Tibial artery (tissue), 4 donors: ENCODE measurements around the gene ANKRD66.
"Not testable (repeated sequence)": the region's sequence is repeated elsewhere in the genome, so short reads cannot be mapped to it uniquely, and the experiment has no call there.

ENCODE experiments used
- DNase-seq, 2 donors: peaks; one replicate each; pipeline ENCODE4 v3.0.0-alpha.2; 2019
- H3K27ac ChIP-seq, 2 donors: fragments of 200-600 bp; sonication (generic) in 1 of 2; 1 replicate in 1 of 2; 2 replicates in 1 of 2; pipeline ENCODE4 v1.5.1; 2018 to 2019; ENCODE audit warnings: mild to moderate bottlenecking in 1 of 2
- H3K27me3 ChIP-seq, 2 donors: fragments of 200-600 bp; sonication (generic) in 1 of 2; one replicate each; pipeline versions ENCODE4 v1.5.1 to v1.6.0; 2016 to 2019
- H3K36me3 ChIP-seq, 3 donors: fragments of 200-600 bp; sonication (generic) in 2 of 3; one replicate each; pipeline ENCODE4 v1.5.1; 2016 to 2019; ENCODE audit warnings: mild to moderate bottlenecking in 2 of 3
- H3K4me1 ChIP-seq, 4 donors: fragments of 200-600 bp; sonication (generic) in 2 of 4; 1 replicate in 3 of 4; 2 replicates in 1 of 4; pipeline ENCODE4 v1.5.1; 2016 to 2019
- H3K4me3 ChIP-seq, 2 donors: fragments of 200-600 bp; sonication (generic) in 1 of 2; 1 replicate in 1 of 2; 2 replicates in 1 of 2; pipeline ENCODE4 v1.5.1; 2018 to 2019; ENCODE audit warnings: mild to moderate bottlenecking in 2 of 2
- H3K9me3 ChIP-seq, 3 donors: fragments of 200-600 bp; sonication (generic) in 1 of 3; one replicate each; pipeline ENCODE4 v1.5.1; 2016 to 2019
- intact Hi-C: fragments of 100-400 bp; cut with DNase I; formaldehyde crosslinking; loops from one replicate; pipeline ENCODE4 v1.15.0; 2023; ENCODE audit warnings: low total_unique reads
- TF ChIP-seq, protein P1 (sequence below), 2 experiments: fragments of 200-600 bp in 1 of 2; fragments of 450-650 bp in 1 of 2; IDR thresholded peaks; one replicate each; pipeline ENCODE4 v1.5.1; 2017 to 2019; ENCODE audit warnings: antibody characterized with exemption in 2 of 2, mild to moderate bottlenecking in 1 of 2, moderate library complexity in 1 of 2

Gene ANKRD66

DNA sequence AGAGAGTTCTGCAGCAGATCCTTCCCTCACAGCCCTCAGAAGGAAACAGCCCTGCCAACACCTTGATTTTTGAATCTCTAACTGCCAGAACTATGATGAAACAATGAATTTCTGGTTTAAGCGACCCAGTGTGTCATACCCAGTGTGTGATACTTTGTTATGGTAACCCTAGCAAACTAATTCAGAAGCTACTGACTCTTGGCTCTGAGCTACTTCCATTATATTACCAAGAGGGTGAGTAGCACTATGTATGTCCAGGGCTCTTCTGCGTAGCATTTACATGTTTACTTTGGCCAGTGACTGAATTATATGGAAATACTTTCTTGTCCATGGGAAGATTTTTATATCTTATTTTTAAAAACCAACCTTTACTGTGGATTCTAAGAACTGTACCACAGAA, 16.7 kb downstream of the ANKRD66 start:
- Histone ChIP-seq H3K27ac (no peak overlapping the region), H3K4me3 (no peak overlapping the region), H3K9me3 (peaks cover 0 to 4% (median 0%) of the 10 kb centered on the region in 3 donors), H3K4me1 (no peaks in the 10 kb centered on the region), H3K36me3 (no peaks in the 10 kb centered on the region), H3K27me3 (no peaks in the 10 kb centered on the region)
- DNase-seq, result no peak
- TF ChIP-seq, protein P1, sequence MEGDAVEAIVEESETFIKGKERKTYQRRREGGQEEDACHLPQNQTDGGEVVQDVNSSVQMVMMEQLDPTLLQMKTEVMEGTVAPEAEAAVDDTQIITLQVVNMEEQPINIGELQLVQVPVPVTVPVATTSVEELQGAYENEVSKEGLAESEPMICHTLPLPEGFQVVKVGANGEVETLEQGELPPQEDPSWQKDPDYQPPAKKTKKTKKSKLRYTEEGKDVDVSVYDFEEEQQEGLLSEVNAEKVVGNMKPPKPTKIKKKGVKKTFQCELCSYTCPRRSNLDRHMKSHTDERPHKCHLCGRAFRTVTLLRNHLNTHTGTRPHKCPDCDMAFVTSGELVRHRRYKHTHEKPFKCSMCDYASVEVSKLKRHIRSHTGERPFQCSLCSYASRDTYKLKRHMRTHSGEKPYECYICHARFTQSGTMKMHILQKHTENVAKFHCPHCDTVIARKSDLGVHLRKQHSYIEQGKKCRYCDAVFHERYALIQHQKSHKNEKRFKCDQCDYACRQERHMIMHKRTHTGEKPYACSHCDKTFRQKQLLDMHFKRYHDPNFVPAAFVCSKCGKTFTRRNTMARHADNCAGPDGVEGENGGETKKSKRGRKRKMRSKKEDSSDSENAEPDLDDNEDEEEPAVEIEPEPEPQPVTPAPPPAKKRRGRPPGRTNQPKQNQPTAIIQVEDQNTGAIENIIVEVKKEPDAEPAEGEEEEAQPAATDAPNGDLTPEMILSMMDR (IDR thresholded peaks at IDR 0.05), result no peak
- intact Hi-C loops, result no loop called here

- H3K36me3 ChIP-seq, DNase-seq, H3K27me3 ChIP-seq, H3K4me1 ChIP-seq, H3K9me3 ChIP-seq, H3K4me3 ChIP-seq, intact Hi-C loops, H3K27ac ChIP-seq: not testable (repeated sequence)
These were observed 17.5 kb downstream of the ANKRD66 start for GRCh38 chr6:46764280-46764679.

DNA sequence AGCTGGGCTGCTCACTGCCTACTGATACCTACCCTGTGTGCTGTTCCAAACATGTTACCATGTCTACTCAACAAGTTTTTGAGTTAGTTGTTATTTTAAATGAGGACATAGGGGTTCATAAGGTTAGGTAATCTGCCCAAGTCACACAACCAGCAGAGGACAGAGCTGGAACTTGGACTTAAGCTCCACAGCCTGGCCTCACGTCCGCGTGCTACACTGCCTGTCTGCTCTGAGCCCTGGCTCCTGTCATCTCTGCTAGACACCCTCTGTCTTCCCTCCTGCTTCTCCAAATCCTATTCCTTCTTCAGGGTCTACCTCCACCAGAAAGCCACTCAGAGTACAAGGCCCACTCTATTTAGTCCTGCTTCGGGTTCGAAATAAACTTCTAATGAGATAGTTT, 18.2 kb downstream of the ANKRD66 start:
- intact Hi-C loops, result no loop called here
- H3K4me1 ChIP-seq, result no peaks in the 10 kb centered on the region
- H3K9me3 ChIP-seq, result peaks cover 0 to 4% (median 0%) of the 10 kb centered on the region in 3 donors
- H3K4me3 ChIP-seq, result no peak overlapping the region
- H3K27me3 ChIP-seq, result no peaks in the 10 kb centered on the region
- TF ChIP-seq, protein P1 (IDR thresholded peaks at IDR 0.05), result no peak
- H3K36me3 ChIP-seq, result no peaks in the 10 kb centered on the region
- DNase-seq, result no peak
- H3K27ac ChIP-seq, result no peak overlapping the region

- Histone ChIP-seq H3K4me3 (no peak overlapping the region), H3K4me1 (no peaks in the 10 kb centered on the region), H3K27ac (no peak overlapping the region), H3K36me3 (no peaks in the 10 kb centered on the region), H3K9me3 (peaks cover 0 to 4% (median 0%) of the 10 kb centered on the region in 3 donors), H3K27me3 (no peaks in the 10 kb centered on the region)
- TF ChIP-seq, protein P1 (IDR thresholded peaks at IDR 0.05), result no peak
- intact Hi-C loops, result no loop called here
- no peak for DNase-seq
These were observed 25.3 kb downstream of the ANKRD66 start for GRCh38 chr6:46772016-46772415.

DNA sequence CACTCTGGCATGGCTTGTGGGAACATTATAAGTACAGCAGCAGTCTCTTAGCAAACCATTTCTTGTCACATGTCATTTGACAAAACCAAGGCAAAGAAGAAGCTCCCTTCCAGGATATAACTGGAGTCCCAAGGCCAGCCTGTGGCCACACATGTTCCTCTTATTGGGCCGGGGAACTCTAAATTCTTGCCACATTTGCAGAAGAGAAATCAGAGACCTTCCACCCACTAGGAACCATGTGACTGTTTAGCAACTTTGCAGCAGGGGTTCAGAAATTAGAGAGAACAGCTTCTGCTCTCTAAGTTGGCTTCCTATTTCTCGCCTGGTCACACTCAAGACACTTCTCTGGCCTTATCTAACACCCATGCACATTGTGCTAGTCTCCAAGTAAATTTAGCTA, 26.0 kb downstream of the ANKRD66 start:
- Histone ChIP-seq H3K27ac (no peak overlapping the region), H3K4me1 (no peaks in the 10 kb centered on the region), H3K36me3 (no peaks in the 10 kb centered on the region), H3K4me3 (no peak overlapping the region), H3K27me3 (no peaks in the 10 kb centered on the region), H3K9me3 (no peaks in the 10 kb centered on the region)
- intact Hi-C loops, result no loop called here
- peak; percentile 61 to 75 for DNase-seq
- TF ChIP-seq, protein P1 (IDR thresholded peaks at IDR 0.05), result no peak

DNA sequence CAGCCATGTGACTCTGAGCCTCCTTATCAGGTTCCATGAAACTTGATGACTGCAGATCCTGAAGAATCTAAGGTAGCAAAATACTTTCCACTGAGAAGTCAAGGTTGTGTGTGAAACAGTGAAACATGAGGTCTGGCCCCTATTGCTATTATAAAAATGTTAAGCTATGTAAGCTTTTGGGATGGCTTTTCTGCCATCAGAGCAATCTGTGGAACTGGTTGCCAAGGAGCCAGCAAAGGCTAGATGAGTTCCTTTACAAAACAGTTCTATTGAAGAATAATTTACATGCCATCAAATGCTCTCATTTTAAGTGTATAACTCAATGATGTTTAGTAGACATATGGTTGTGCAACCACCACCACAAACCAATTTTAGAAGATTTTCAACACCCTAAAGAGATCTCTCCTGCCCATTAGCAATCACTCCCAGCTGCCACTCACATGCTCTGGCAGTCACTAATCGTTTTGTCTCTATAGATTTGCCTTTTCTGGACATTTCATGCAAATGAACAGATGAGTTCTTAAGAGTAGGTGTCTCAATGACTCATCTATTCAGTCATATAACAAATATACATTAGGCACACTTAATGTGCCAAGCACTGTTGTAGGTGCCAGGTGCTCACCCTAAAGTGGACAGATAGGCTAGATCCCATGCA, 26.6 kb downstream of the ANKRD66 start:
- TF ChIP-seq, protein P1 (IDR thresholded peaks at IDR 0.05), result no peak
- no peaks in the 10 kb centered on the region for H3K4me1 ChIP-seq
- no peaks in the 10 kb centered on the region for H3K36me3 ChIP-seq
- no peak for DNase-seq
- no peaks in the 10 kb centered on the region for H3K9me3 ChIP-seq
- intact Hi-C loops, result no loop called here
- H3K4me3 ChIP-seq, result no peak overlapping the region
- no peak overlapping the region for H3K27ac ChIP-seq
- H3K27me3 ChIP-seq, result no peaks in the 10 kb centered on the region

DNA sequence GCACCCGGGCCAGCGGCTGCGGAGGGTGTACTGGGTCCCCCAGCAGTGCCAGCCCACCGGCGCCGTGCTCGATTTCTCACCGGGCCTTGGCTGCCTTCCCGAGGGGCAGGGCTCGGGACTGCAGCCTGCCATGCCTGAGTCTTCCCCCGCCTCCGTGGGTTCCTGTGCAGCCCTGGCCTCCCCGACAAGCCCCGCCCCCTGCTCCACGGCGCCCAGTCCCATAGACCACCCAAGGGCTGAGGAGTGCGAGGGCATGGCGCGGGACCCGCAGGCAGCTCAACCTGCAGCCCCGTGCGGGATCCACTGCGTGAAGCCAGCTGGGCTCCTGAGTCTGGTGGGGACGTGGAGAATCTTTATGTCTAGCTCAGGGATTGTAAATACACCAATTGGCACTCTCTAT, 28.0 kb downstream of the ANKRD66 start:
- DNase-seq, H3K4me3 ChIP-seq, intact Hi-C loops, H3K9me3 ChIP-seq, H3K36me3 ChIP-seq, H3K27ac ChIP-seq, H3K27me3 ChIP-seq, H3K4me1 ChIP-seq: not testable (repeated sequence)
